BJ (cell line): Measurements from ENCODE around the gene LRMDA. TPM values are rescaled to one million over a fixed set of nuclear protein-coding genes. Genes with fewer than 3 reads are reported as not detected.

ENCODE experiments used
- CTCF ChIA-PET: fragments of 350-600 bp; formaldehyde crosslinking; extraction: SDS; loops from one replicate; lab custom pipeline; 2021; ENCODE audit warnings: antibody characterized with exemption, inconsistent platforms; lab: Yijun Ruan, JAX
- POLR2A ChIA-PET: fragments of 300-600 bp; sonication (Branson Sonifier 250); formaldehyde crosslinking; extraction: SDS; loops from one replicate; lab custom pipeline; 2021; ENCODE audit warnings: antibody characterized with exemption; lab: Charles Lee
- DNase-seq: peaks from one replicate; pipeline ENCODE4 v3.0.0-alpha.2; 2011; ENCODE audit warnings: low read depth
- H3K27me3 ChIP-seq: 2 replicates; pipeline ENCODE4 v1.6.0; 2011; ENCODE audit warnings: low read length; ENCODE audit not compliant: control insufficient read depth, insufficient read depth
- H3K36me3 ChIP-seq: 2 replicates; pipeline ENCODE4 v1.5.1; 2011; ENCODE audit warnings: low read length; ENCODE audit not compliant: control insufficient read depth, insufficient read depth
- H3K4me3 ChIP-seq: 2 replicates; pipeline ENCODE4 v1.5.1; 2011; ENCODE audit warnings: low read depth, mild to moderate bottlenecking, control low read depth, low read length
- polyA plus RNA-seq: library from polyadenylated mRNA; depleted of rRNA; stranded (reverse); fragments of >200 nt; gene quantifications from 2 replicates; pipeline ENCODE4 v1.2.3, GENCODE V29; 2011
- TF ChIP-seq, protein P1 (sequence below): IDR thresholded peaks from 2 replicates; pipeline ENCODE4 v1.5.1; 2011; ENCODE audit warnings: low read depth, mild to moderate bottlenecking, control low read depth, inconsistent platforms, low read length, moderate library complexity; ENCODE audit not compliant: insufficient read depth

The LRMDA gene
- polyA plus RNA-seq, 1 experiment, result not detected

DNA sequence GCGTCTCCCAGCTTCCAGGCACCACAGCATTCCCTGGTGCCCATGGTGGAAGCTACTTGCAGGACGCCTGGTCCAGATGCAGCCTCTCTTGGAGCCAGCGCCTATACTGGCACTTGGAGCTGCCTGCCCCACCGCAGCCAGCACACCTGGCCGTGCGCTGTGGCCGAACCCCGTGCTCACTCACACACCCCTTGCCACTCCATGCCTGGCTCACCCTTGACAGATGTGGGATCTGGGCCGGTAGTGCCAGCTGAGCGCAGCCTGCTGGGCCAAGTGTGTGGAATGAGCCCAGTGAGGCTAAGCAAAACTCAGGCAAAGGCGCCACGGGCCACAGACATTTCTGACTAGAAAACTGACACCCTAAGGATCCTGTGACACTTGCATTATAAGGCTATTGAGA is 884.8 kb downstream of the LRMDA start:
- no peaks in the 10 kb centered on the region for H3K27me3 ChIP-seq
- ChIA-PET CTCF (no interaction called here), POLR2A (no interaction called here)
- no peak for DNase-seq
- no peaks in the 10 kb centered on the region for H3K36me3 ChIP-seq
- no peak overlapping the region for H3K4me3 ChIP-seq
- TF ChIP-seq, protein P1, sequence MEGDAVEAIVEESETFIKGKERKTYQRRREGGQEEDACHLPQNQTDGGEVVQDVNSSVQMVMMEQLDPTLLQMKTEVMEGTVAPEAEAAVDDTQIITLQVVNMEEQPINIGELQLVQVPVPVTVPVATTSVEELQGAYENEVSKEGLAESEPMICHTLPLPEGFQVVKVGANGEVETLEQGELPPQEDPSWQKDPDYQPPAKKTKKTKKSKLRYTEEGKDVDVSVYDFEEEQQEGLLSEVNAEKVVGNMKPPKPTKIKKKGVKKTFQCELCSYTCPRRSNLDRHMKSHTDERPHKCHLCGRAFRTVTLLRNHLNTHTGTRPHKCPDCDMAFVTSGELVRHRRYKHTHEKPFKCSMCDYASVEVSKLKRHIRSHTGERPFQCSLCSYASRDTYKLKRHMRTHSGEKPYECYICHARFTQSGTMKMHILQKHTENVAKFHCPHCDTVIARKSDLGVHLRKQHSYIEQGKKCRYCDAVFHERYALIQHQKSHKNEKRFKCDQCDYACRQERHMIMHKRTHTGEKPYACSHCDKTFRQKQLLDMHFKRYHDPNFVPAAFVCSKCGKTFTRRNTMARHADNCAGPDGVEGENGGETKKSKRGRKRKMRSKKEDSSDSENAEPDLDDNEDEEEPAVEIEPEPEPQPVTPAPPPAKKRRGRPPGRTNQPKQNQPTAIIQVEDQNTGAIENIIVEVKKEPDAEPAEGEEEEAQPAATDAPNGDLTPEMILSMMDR, result no peak

- TF ChIP-seq, protein P1, result no peak
- no peak for DNase-seq
- Histone ChIP-seq H3K27me3 (no peaks in the 10 kb centered on the region), H3K4me3 (no peak overlapping the region), H3K36me3 (no peaks in the 10 kb centered on the region)
- ChIA-PET POLR2A (no interaction called here), CTCF (no interaction called here)
Measured at GRCh38 chr10:76317078-76317477, 885.7 kb downstream of the LRMDA start.

GRCh38 chr10:76318211-76318610 is 886.8 kb downstream of the LRMDA start:
- no peak overlapping the region for H3K4me3 ChIP-seq
- ChIA-PET CTCF (interaction anchor here (0.6 to 1.3 kb wide), 2 partner anchors 16 to 401 kb away, joined by 3 to 4 read pairs; no protein-coding TSS in a partner anchor), POLR2A (no interaction called here)
- no peaks in the 10 kb centered on the region for H3K27me3 ChIP-seq
- no peaks in the 10 kb centered on the region for H3K36me3 ChIP-seq
- DNase-seq, result no peak
- TF ChIP-seq, protein P1, result no peak

DNA sequence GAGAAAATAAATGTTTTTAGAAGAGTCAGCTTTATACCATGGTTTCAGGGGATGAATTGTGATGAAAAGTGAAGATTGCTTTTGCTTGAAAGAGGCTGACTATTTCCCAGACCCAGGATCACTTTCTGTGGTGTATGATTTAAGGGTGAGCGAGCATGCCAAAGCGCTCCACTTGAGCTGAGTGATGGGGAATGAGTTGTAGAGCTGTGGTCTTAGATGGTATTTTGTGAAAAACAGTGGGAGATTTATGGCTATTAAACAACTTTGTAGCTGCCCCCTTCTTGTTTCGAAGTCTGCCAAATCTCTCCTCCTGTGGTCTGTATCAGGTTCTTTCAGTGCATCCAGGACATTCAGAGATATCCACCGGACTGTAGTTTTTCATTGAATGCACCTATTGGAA is 888.2 kb downstream of the LRMDA start:
- ChIA-PET POLR2A (no interaction called here), CTCF (interaction anchor here (0.6 to 1.6 kb wide), 2 partner anchors 9 to 83 kb away, joined by 3 read pairs; no protein-coding TSS in a partner anchor)
- TF ChIP-seq, protein P1, result no peak
- no peaks in the 10 kb centered on the region for H3K27me3 ChIP-seq
- DNase-seq, result no peak
- no peaks in the 10 kb centered on the region for H3K36me3 ChIP-seq
- no peak overlapping the region for H3K4me3 ChIP-seq

DNA sequence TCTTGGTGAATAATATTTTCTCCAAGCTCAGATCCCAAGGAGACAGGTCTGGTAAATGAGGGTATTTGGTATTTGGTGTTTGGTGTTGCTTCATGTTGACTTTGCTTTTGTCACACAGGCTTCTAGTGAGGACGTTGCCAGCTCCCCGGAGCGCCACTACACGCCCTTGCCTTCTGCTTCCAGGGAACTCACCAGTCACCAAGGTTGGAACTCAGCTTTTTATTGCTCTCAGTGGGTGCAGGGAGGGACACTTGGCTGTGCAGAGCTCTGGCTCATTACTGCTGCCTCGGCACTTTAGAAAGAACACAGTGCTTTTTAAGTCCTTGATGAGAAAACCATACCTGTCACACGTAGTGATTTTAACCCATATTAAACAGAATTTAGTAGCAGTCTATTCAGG is 892.9 kb downstream of the LRMDA start:
- ChIA-PET POLR2A (no interaction called here), CTCF (interaction anchor here (0.7 to 1.7 kb wide), 4 partner anchors 10 to 14 kb away, joined by 3 to 5 read pairs (median 3); no protein-coding TSS in a partner anchor)
- no peak overlapping the region for H3K4me3 ChIP-seq
- no peaks in the 10 kb centered on the region for H3K27me3 ChIP-seq
- no peak for DNase-seq
- H3K36me3 ChIP-seq, result no peaks in the 10 kb centered on the region
- TF ChIP-seq, protein P1, result no peak
